Memory B cell (primary cell): ENCODE data around the gene MARK3.
A peak's percentile ranks its signal among the peaks of the same experiment; 100 is the strongest.

Experiments
- ATAC-seq: fragments of 150-1000 bp; cut with Tn5 transposase; 2 replicates; pipeline ENCODE4 v1.10.0; 2021; ENCODE audit warnings: low read depth, mild to moderate bottlenecking, moderate library complexity
- DNase-seq, 2 donors: peaks; one replicate each; pipeline ENCODE4 v3.0.0; 2022; ENCODE audit warnings: low spot score in 2 of 2
- H3K27ac Mint-ChIP-seq: one replicate; pipeline ENCODE4 v1.8.0; 2022; ENCODE audit warnings: mild to moderate bottlenecking, moderate library complexity, mixed read lengths
- H3K27me3 Mint-ChIP-seq: one replicate; pipeline ENCODE4 v1.8.0; 2022; ENCODE audit warnings: mixed read lengths
- H3K36me3 Mint-ChIP-seq: one replicate; pipeline ENCODE4 v1.8.0; 2022; ENCODE audit warnings: mild to moderate bottlenecking, mixed read lengths
- H3K4me1 Mint-ChIP-seq: one replicate; pipeline ENCODE4 v1.8.0; 2022; ENCODE audit warnings: mixed read lengths
- H3K4me3 Mint-ChIP-seq: one replicate; pipeline ENCODE4 v1.8.0; 2022; ENCODE audit warnings: mild to moderate bottlenecking, moderate library complexity, mixed read lengths
- H3K9me3 Mint-ChIP-seq: one replicate; pipeline ENCODE4 v1.8.0; 2022; ENCODE audit warnings: mixed read lengths

Gene MARK3

GRCh38 chr14:103385152-103385928 lies at the start of gene MARK3:
Gene MARK3 (plus strand): TSS chr14:103385415. CDS start chr14:103386030, 615 bp downstream.
- Mint-ChIP-seq H3K27me3 (peaks cover 9% of the 10 kb centered on the region), H3K27ac (peak within 1 kb of the TSS; percentile 93), H3K36me3 (no peaks in the 10 kb centered on the region), H3K9me3 (no peaks in the 10 kb centered on the region), H3K4me1 (peaks cover 15% of the 10 kb centered on the region), H3K4me3 (peak within 1 kb of the TSS; percentile 96)
- ATAC-seq (peak; percentile 91), DNase-seq (peak; percentile 92 to 94)

DNA sequence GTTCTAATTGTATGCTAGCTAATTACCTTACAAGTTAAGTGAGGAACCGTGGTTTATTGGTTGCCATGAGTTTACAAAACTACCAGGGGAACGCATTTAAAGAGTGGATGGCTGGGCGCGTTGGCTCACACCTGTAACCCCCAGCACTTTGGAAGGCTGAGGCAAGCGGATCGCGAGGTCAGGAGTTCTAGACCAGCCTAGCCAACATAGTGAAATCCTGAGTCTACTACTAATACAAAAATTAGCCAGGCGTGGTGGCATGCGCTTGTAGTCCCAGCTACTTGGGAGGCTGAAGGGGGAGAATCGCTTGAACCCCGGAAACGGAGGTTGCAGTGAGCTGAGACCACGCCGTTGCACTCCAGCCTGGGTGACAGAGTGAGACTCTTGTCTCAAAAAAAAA lies 49.0 kb upstream of the MARK3 start:
- Mint-ChIP-seq H3K4me3 (peak overlapping the region; percentile 87), H3K27ac (peak overlapping the region; percentile 96), H3K4me1 (peaks cover 22% of the 10 kb centered on the region), H3K36me3 (peaks cover 33% of the 10 kb centered on the region), H3K9me3 (no peaks in the 10 kb centered on the region), H3K27me3 (no peaks in the 10 kb centered on the region)
- no peak for DNase-seq
- no peak for ATAC-seq

GRCh38 chr14:103337794-103338193 lies 47.4 kb upstream of the MARK3 start:
- no peaks in the 10 kb centered on the region for H3K27me3 Mint-ChIP-seq
- H3K36me3 Mint-ChIP-seq, result peaks cover 45% of the 10 kb centered on the region
- H3K4me1 Mint-ChIP-seq, result peaks cover 22% of the 10 kb centered on the region
- ATAC-seq (no peak), DNase-seq (no peak)
- H3K27ac Mint-ChIP-seq, result peak overlapping the region; percentile 48
- H3K4me3 Mint-ChIP-seq, result no peak overlapping the region
- no peaks in the 10 kb centered on the region for H3K9me3 Mint-ChIP-seq

- Mint-ChIP-seq H3K27me3 (no peaks in the 10 kb centered on the region), H3K4me3 (no peak overlapping the region), H3K9me3 (no peaks in the 10 kb centered on the region), H3K36me3 (peaks cover 51% of the 10 kb centered on the region), H3K27ac (peak overlapping the region; percentile 41), H3K4me1 (peaks cover 22% of the 10 kb centered on the region)
- no peak for DNase-seq
- no peak for ATAC-seq
Observed at GRCh38 chr14:103339561-103339960, 45.7 kb upstream of the MARK3 start.

DNA sequence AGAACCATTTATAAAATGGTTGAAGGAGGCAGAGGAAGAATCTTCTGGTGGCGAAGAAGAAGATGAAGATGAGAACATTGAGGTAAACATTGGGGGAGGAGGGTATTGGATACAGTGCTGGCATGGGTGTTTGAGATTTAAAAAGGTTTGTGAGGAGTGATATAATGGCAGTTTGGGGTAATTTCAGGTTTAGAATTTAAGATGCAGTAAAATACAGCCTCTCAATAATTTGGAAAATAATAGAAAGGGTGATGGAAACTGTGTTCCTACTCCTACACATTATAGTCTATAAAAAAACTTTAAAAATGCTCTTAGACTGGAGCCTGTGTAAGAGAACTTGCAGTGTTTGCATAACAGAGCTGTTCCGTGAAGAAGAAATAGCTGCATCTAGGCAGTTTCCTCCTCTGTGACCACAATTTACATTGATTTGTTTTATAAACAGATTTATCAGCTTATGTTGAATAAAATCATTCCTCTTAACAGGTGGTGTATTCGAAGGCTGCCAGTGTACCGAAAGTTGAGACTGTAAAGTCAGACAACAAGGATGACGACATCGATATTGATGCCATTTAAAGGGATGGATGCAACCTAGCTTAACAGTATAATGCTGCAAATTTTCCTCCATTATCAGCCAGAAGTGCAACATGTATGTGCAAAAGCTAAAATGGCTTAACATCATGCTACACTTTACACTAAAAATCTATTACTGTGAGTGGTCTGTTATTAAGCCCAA lies 44.6 kb upstream of the MARK3 start:
- DNase-seq (no peak), ATAC-seq (no peak)
- Mint-ChIP-seq H3K27ac (peak overlapping the region; percentile 32), H3K36me3 (peaks cover 48% of the 10 kb centered on the region), H3K4me1 (peaks cover 19% of the 10 kb centered on the region), H3K27me3 (no peaks in the 10 kb centered on the region), H3K4me3 (no peak overlapping the region), H3K9me3 (no peaks in the 10 kb centered on the region)

DNA sequence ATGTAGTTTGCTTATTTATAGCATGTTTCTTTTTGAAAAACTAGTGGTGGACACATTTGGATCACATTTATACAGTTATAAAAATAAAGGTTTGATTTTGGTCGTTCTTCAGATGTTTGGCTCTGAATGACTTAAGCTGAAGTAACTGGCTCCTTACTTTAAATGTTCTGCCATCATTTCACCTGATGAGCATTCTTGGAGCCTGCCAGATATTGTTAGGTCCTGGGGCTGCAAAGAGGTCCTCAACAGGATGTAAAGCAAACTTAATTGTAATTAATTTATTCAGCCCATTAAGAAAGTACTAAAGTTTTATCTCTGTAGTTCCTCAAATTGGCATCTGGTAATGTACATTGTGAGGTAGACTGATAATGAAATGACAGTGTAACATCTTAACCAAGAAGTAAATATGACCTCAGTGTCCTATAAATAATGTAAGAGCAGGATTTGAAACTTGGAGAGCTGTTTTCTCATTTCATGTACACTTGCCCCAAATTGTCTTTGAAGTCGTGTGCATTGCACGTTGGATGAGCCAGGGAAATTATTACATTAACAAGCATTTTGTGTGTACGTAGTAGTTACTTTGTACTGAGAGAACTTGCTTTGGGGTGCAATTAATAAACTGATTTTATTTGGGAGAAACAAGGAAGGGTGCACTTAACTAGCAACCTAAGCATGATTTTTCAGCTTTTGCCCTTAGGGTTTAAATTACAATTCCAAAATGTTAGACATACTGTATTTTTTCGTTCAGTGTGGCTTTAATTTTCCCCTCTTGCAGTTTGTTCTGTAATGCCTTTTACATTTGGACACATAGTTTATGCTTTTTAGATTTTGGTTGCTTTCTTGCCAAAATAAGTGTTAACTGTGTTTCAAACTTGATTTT lies 43.7 kb upstream of the MARK3 start:
- no peak for ATAC-seq
- Mint-ChIP-seq H3K36me3 (peaks cover 42% of the 10 kb centered on the region), H3K4me3 (no peak overlapping the region), H3K9me3 (no peaks in the 10 kb centered on the region), H3K4me1 (peaks cover 12% of the 10 kb centered on the region), H3K27me3 (no peaks in the 10 kb centered on the region), H3K27ac (peak overlapping the region; percentile 24)
- no peak for DNase-seq

- no peak overlapping the region for H3K27ac Mint-ChIP-seq
- H3K4me1 Mint-ChIP-seq, result peaks cover 11% of the 10 kb centered on the region
- H3K36me3 Mint-ChIP-seq, result peaks cover 37% of the 10 kb centered on the region
- DNase-seq (no peak), ATAC-seq (peak; percentile 15)
- H3K27me3 Mint-ChIP-seq, result no peaks in the 10 kb centered on the region
- no peak overlapping the region for H3K4me3 Mint-ChIP-seq
- no peaks in the 10 kb centered on the region for H3K9me3 Mint-ChIP-seq
Observed at GRCh38 chr14:103343164-103343879, 41.9 kb upstream of the MARK3 start.

DNA sequence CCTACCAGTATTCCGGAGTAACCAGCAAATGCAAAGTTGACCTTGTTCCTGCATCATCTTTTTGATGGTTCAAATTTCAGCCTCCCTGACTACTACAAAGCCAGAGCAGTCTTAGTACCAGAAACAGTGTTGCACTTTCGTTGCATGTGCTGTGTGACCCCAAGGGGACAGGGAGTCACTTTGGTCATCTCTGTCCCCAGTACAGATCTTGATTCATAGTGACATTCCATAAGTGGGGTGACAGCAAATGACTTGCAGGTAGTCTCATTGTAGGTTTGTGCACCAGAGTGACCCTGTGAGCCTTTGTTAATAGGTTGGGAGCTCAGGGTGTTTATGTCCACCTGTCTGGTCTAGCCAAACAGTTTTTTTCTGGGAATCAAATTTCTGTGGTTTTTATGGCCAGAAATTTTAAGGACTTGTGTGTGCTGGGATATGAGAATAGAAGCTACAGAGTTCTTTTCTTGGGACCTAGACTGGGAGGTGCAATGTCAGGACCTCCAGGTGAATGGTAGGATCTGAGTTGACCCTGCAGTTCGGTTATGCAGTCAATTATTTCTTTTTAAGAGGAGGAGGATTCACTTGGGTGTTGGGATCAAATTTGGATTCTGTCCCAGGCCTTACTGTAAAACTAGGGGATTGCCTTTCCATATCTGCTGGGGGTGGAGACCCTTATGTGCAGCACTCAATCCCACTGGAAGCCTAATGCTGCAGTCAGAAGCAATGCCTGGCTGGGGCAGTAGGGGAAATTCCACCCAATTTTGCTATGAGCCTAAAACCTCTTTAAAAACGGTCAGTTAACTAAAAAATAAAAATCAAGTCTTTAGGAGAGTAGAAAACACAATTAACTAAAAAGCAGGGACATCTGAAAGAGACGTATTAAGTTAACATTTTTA lies 41.1 kb upstream of the MARK3 start:
- ATAC-seq (no peak), DNase-seq (no peak)
- Mint-ChIP-seq H3K27me3 (no peaks in the 10 kb centered on the region), H3K4me1 (peaks cover 8% of the 10 kb centered on the region), H3K36me3 (peaks cover 30% of the 10 kb centered on the region), H3K27ac (peak overlapping the region; percentile 11), H3K4me3 (no peak overlapping the region), H3K9me3 (no peaks in the 10 kb centered on the region)

- H3K27ac Mint-ChIP-seq, result no peak overlapping the region
- no peak for ATAC-seq
- no peaks in the 10 kb centered on the region for H3K9me3 Mint-ChIP-seq
- no peak overlapping the region for H3K4me3 Mint-ChIP-seq
- peaks cover 21% of the 10 kb centered on the region for H3K36me3 Mint-ChIP-seq
- no peak for DNase-seq
- peaks cover 4% of the 10 kb centered on the region for H3K27me3 Mint-ChIP-seq
- H3K4me1 Mint-ChIP-seq, result peaks cover 3% of the 10 kb centered on the region
Observed at GRCh38 chr14:103346286-103346685, 38.9 kb upstream of the MARK3 start.

DNA sequence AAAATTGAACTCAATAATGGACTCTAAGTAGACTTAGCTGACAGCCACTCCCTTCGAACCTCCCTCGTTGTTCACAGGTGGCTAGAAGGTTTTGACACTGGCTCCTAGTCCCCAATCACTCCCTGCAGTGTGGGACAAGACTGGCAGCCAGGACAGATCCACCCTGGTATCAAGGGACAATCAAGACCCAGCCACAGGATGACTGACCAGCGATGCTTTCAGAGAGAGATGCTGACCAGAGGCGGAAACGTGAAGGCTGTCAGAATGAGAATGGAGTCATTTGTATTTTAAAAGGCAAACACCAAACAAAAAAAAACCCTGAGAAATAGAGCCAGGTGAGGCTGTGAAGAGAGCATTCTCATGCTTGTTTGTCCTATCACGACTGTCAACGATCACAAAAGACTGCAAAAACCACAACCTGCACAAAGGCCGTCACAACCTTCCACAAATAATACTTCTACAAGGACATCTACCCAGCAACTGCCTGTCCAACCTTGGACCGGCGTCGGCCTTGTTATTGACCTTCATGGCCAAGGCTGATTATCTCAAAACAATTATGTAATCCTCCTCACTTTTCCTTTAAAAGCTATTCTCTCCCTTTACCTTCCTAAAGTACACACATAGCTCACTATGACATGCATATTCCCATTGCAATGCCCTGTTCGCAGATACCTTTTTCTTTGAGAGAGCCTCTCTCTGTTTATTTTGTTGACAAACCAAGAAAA lies 38.0 kb upstream of the MARK3 start:
- Mint-ChIP-seq H3K4me3 (no peak overlapping the region), H3K27ac (no peak overlapping the region)
- no peak for ATAC-seq

GRCh38 chr14:103348154-103348553 lies 37.1 kb upstream of the MARK3 start:
- Mint-ChIP-seq H3K27ac (no peak overlapping the region), H3K4me3 (no peak overlapping the region), H3K9me3 (peaks cover 1% of the 10 kb centered on the region), H3K27me3 (peaks cover 10% of the 10 kb centered on the region), H3K4me1 (peaks cover 3% of the 10 kb centered on the region), H3K36me3 (peaks cover 8% of the 10 kb centered on the region)
- DNase-seq, result no peak
- ATAC-seq, result no peak

More for the DNA sequence above, 38.0 kb upstream of the MARK3 start:
- H3K4me1 Mint-ChIP-seq, result peaks cover 3% of the 10 kb centered on the region
- H3K36me3 Mint-ChIP-seq, result peaks cover 14% of the 10 kb centered on the region
- H3K9me3 Mint-ChIP-seq, result peaks cover 1% of the 10 kb centered on the region
- DNase-seq, result no peak
- peaks cover 8% of the 10 kb centered on the region for H3K27me3 Mint-ChIP-seq

- H3K27me3 Mint-ChIP-seq, result peaks cover 16% of the 10 kb centered on the region
- H3K4me1 Mint-ChIP-seq, result peaks cover 3% of the 10 kb centered on the region
- no peak overlapping the region for H3K4me3 Mint-ChIP-seq
- no peak overlapping the region for H3K27ac Mint-ChIP-seq
- peaks cover 4% of the 10 kb centered on the region for H3K36me3 Mint-ChIP-seq
- ATAC-seq, result peak; percentile 21
- peaks cover 1% of the 10 kb centered on the region for H3K9me3 Mint-ChIP-seq
- DNase-seq, result no peak
Observed at GRCh38 chr14:103349982-103350381, 35.2 kb upstream of the MARK3 start.
